Loucy (cell line): ENCODE measurements around the gene SDK1.

Source experiments
- EZH2phosphoT487 ChIP-seq: fragments of 200-600 bp; IDR thresholded peaks from 2 replicates; pipeline ENCODE4 v1.6.1; 2018; ENCODE audit warnings: antibody characterized with exemption, mild to moderate bottlenecking, moderate library complexity, borderline replicate concordance
- TF ChIP-seq, protein P1 (sequence below): fragments of 200-600 bp; sonication (generic); conservative IDR thresholded peaks from 2 replicates; pipeline ENCODE4 v1.5.1; 2014; ENCODE audit warnings: mild to moderate bottlenecking, antibody characterized with exemption, low read length

DNA sequence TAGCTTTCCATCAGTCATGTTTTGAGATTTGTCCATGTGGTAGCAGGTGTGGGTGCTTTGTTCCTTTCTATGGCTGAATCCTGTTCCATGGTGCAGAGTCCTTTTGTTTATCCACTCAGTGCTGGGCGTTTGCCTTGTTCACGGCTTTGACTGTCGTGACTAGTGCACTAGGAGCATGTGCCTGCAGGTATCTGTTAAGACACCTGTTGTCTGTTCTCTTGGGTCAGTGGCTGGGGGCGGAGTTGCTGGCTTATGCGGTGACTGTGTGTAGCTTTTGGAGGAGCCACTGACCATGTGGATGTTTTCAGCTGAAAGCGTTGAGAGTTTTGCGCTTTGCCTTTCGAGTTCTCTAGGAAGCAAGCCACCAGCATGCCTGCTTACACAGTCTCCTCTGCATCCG lies 807.9 kb downstream of the SDK1 start:
- TF ChIP-seq, protein P1, sequence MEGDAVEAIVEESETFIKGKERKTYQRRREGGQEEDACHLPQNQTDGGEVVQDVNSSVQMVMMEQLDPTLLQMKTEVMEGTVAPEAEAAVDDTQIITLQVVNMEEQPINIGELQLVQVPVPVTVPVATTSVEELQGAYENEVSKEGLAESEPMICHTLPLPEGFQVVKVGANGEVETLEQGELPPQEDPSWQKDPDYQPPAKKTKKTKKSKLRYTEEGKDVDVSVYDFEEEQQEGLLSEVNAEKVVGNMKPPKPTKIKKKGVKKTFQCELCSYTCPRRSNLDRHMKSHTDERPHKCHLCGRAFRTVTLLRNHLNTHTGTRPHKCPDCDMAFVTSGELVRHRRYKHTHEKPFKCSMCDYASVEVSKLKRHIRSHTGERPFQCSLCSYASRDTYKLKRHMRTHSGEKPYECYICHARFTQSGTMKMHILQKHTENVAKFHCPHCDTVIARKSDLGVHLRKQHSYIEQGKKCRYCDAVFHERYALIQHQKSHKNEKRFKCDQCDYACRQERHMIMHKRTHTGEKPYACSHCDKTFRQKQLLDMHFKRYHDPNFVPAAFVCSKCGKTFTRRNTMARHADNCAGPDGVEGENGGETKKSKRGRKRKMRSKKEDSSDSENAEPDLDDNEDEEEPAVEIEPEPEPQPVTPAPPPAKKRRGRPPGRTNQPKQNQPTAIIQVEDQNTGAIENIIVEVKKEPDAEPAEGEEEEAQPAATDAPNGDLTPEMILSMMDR = no peak
- no peak for TF ChIP-seq EZH2phosphoT487
